HepG2 (cell line): ENCODE measurements around the gene TBC1D5. TPM values are rescaled to one million over a fixed set of nuclear protein-coding genes. Genes with fewer than 3 reads are reported as not detected.

ENCODE experiments used
- FOXP1 ChIP-seq, 2 experiments: fragments of 450-650 bp in 1 of 2; IDR thresholded peaks; 2 replicates each; pipeline ENCODE4 v1.6.1; 2017 to 2018; ENCODE audit warnings: antibody characterized with exemption in 1 of 2
- KMT2B ChIP-seq: IDR thresholded peaks from 2 replicates; pipeline ENCODE4 v1.6.1; 2016; ENCODE audit warnings: missing genetic modification reagents, missing compliant biosample characterization
- MED13 ChIP-seq: sonication (generic); formaldehyde crosslinking; IDR thresholded peaks from 2 replicates; pipeline ENCODE4 v1.5.0; 2020; ENCODE audit warnings: missing genetic modification reagents
- ZNF142 ChIP-seq: sonication (generic); formaldehyde crosslinking; IDR thresholded peaks from 2 replicates; pipeline ENCODE4 v1.4.0; 2020; ENCODE audit warnings: missing genetic modification reagents
- polyA plus RNA-seq, 8 experiments: library from polyadenylated mRNA; depleted of rRNA in 3 of 8; stranded (reverse) in 7 of 8; unstranded in 1 of 8; fragments of >200 nt; fragmentation: Illumina TruSeq in 4 of 8; extraction: Trizol in 4 of 8; gene quantifications; 2 replicates each; pipeline versions ENCODE4 v1.2.1 to v1.2.3, GENCODE V29; 2011 to 2016; ENCODE audit warnings: low read depth in 4 of 8, missing spikeins in 1 of 8, mixed read lengths in 1 of 8; ENCODE audit not compliant: insufficient read depth in 1 of 8
- total RNA-seq, 5 experiments: library from RNA; depleted of rRNA; stranded (reverse); fragments of >200 nt; fragmentation: Illumina TruSeq; extraction: Trizol; gene quantifications; 2 replicates each; pipeline ENCODE4 v1.2.3, GENCODE V29; 2016; ENCODE audit warnings: low read depth in 1 of 5
- TF ChIP-seq, protein P1 (sequence below): sonication (generic); formaldehyde crosslinking; IDR thresholded peaks from 2 replicates; pipeline ENCODE4 v1.5.1; 2020; ENCODE audit warnings: missing genetic modification reagents, mild to moderate bottlenecking, borderline replicate concordance

Gene TBC1D5
- total and polyA plus RNA-seq, 2 of the 13 experiments (the other 11 are each of a cell fraction or from before 2014, with no cell fraction given) = 19.2 to 33.3 TPM

- TF ChIP-seq KMT2B (CRISPR knock-in tag) (no peak), MED13 (no peak), ZNF142 (CRISPR knock-in tag) (no peak), FOXP1 (IDR thresholded peaks at IDR 0.05) (no peak), FOXP1 (CRISPR knock-in tag; IDR thresholded peaks at IDR 0.05) (no peak)
- TF ChIP-seq, protein P1, sequence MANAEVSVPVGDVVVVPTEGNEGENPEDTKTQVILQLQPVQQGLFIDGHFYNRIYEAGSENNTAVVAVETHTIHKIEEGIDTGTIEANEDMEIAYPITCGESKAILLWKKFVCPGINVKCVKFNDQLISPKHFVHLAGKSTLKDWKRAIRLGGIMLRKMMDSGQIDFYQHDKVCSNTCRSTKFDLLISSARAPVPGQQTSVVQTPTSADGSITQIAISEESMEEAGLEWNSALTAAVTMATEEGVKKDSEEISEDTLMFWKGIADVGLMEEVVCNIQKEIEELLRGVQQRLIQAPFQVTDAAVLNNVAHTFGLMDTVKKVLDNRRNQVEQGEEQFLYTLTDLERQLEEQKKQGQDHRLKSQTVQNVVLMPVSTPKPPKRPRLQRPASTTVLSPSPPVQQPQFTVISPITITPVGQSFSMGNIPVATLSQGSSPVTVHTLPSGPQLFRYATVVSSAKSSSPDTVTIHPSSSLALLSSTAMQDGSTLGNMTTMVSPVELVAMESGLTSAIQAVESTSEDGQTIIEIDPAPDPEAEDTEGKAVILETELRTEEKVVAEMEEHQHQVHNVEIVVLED (CRISPR knock-in tag) = no peak
These were observed 540.9 kb downstream of the TBC1D5 start (continued) for GRCh38 chr3:17201538-17201937.
